Activated CD4-positive, alpha-beta T cell treated with anti-CD3 and anti-CD28 coated beads, Interleukin-2, amount 50 U/mL, for 24 hours (primary cell): Measurements from ENCODE around the gene AQP6.
"Not testable (repeated sequence)": the region's sequence is repeated elsewhere in the genome, so short reads cannot be mapped to it uniquely, and the experiment has no call there.

Experiments used
- DNase-seq, 2 donors: peaks; one replicate each; pipeline ENCODE4 v3.0.0-alpha.2; 2020; ENCODE audit warnings: low read depth in 1 of 2, low spot score in 1 of 2

AQP6 gene

DNA sequence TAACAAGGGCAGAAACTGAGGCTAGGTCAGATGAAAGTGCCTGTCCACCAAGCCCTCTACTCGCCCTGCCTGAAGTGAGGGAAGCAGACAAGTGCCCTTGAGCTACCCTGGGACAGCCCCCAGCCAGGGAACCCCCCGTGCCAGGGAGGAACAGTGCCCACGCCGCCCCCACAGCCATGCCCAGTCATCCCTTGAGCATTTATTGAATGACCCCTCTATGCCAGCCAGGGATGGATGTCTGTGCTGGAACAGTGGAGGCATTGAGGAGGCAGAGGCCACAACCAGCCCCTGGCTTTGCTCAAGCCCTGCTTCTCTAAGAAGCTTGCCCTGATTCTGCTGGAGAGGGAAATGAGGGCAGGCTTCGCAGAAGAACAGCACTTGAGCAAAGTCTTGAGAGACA, 3.7 kb upstream of the AQP6 start:
- no peak for DNase-seq

DNA sequence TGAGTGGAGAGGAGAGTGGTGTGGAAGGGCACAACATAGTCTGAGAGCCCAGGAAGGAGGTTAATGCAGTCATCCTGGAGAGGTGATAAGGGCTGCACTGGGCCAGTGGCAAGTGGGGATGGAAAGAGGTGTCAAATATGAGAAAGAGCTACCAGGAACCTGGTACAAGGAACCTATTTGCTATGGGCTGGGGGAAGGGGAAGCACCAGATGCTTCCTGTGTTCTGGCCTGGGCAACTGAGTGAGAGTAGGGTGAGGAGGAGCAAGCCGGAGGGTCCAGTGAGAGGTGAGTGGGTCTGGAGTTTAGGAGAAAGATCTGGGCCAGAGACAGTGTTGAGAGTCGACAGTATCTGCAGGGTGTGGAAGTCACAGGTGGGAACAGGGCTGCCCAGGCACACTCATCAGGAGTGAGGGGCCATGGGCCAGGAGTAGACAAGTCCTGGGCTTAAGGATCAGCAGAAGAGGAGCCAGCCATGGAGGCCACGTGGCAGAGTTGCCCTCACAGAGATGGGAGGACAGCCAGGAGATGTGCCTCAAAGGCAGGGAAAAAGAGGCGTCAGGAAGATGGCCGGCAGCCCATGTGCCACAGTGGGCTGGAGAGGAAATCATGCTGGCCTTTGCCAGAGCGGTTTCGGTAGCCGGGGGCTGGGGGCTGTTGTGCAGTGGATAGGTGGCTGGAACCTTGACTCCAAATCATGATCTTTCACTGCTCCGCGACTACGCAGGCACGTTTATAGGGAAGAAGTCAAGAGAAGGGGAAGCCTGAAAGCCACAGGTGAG, 2.9 kb upstream of the AQP6 start:
- DNase-seq, result no peak

DNA sequence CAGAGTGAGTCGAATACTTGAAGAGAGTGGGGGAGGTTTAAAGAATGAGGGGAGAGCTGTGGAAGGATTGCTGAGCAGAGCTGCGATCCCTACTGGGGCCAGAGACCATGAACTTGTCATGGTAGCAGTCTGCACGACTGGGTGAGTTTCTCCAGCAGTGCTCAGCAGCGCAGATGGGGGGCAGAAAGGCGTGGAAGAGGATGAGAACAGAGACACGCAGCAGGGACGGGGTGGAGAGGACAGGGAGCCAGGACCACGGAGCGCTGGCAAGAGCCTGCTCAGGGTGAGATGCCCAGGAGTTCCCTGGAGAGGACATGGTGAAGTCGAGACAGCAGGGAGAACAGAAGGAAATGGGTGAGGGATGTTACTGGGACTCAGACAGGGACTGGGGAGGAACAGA, 2.1 kb upstream of the AQP6 start:
- no peak for DNase-seq

DNA sequence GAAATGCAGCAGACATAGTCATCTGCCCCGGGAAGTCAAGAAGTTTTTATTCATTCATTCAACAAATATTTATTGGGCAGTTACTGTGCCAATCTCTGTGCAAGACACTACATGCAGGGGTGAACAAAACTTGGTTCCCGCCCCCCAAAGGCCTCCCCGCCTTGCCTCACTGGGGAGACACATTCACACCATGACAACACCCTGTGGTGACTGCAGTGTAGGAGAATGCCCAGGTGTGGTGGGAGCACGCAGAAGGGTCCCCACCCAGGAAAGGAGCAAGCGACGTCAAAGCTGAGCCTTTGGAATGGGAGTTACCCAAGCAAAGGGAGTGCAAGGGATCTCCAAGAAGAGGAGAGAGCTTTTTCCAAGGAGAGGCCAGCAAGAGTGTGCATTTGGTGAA, 1.6 kb upstream of the AQP6 start:
- no peak for DNase-seq

DNA sequence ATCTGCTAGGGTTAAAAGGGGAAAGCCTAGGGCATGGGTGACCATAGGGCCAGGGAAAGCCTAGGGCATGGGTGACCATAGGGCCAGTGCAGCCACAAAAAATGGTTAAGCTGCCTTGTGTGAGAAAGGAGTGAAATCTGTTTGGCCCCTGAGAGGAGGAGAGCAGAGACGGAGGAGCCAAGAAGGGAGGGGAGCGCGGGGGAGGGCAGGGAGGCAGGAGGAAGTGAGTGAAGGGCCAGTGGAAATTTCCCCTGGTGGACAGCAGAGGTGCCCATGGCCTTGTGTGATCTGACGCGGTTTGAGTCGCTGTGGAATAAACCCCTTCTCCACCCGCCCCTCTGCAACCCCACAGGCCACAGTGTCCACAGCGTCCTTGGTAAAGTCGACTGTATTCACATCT, 618 bp upstream of the AQP6 start:
- no peak for DNase-seq

DNA sequence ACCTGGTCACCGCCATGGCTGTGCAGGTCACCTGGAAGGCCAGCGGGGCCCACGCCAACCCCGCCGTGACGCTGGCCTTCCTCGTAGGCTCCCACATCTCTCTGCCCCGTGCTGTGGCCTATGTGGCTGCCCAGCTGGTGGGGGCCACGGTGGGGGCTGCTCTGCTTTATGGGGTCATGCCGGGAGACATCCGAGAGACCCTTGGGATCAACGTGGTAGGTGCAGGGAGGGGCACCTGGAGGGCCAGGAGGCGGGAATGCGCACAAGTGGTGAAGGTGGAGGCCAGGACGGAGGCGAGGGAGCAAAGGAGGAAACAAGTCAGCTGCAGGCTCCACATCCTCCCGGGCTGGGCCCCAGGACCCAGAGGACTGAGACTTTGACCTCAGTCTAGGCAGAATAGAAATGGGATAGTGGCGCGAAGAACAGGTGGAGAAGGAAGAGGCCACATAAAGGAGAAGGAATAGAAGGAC, 649 bp downstream of the AQP6 start:
- no peak for DNase-seq

DNA sequence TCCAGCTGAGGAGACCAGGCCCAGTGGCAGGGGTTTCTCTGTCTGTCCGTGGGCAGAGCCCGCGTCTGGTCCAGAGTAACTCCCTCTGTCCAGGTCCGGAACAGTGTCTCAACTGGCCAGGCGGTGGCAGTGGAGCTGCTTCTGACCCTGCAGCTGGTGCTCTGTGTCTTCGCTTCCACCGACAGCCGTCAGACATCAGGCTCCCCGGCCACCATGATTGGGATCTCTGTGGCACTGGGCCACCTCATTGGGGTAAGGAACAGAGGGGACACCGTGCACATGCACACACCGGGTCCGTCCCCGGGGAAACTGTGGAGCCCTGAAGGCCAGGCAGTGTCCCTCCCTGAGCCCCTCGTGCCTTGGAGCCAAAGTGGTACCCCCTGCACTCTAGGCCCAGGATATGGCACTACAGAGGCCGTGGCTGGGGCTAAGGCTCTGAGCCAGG, 1.5 kb downstream of the AQP6 start:
- no peak for DNase-seq

DNA sequence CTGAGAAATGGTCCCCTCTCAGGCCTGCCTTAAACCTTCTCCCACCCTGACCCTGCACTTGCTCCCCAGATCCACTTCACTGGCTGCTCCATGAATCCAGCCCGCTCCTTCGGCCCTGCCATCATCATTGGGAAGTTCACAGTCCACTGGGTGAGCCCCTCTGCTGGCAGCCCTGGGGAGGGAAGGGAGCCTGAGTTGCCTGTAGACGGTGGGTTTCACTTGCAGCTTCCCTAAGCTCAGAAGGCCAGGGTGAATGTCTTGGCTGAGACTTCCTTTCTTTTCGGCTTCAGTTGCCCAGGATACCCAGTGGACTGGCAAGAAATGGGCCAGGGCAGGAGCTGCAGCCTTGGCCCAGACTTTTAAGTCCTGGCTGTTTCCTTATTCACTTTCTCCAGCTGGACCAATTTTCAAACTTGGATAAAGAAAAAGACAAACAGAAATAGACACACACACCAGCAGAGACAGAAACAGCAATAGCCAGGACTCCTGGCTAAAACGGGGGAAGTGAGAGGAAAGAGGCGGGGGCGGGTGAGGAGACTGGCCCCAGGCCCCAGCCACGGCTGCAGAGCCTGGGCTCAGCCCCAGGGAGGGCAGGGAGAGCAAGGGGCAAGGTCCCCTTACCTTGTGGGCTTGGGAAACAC, 2.0 kb downstream of the AQP6 start:
- DNase-seq, result no peak

DNA sequence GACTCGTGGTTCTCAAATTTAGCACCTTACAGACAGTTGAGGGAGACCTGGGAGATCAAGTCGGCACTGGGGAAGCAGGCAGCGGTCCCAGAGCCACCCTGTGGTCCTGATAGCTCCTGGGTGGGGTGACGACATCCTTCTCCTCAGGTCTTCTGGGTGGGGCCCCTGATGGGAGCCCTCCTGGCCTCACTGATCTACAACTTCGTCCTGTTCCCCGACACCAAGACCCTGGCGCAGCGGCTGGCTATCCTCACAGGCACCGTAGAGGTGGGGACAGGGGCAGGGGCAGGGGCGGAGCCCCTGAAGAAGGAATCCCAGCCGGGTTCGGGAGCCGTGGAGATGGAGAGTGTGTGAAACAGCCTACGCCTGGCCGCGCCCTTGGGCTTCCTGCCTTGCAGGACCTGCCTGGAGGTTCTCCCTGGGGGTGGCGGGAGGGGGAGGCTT, 2.6 kb downstream of the AQP6 start:
- no peak for DNase-seq

DNA sequence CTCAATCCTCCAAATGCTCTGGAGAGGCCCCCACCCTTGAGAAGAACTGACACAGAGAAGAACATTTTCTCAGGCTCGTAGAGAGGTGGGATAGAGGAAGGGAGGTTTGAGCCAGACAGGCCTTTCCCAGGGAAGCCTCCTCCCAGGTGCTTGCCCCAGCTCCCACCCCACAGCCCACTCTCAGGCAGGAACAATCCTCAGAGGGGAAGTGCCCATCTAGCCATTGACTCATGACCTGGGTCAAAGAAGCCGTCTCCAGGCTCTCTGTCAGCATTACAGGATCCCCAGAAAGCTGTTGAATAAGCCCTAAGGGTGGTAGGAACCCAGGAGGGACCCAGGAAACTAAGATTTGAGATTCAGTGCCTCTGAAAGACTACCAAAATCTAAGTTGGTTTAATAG, 3.8 kb downstream of the AQP6 start:
- DNase-seq, result no peak

DNA sequence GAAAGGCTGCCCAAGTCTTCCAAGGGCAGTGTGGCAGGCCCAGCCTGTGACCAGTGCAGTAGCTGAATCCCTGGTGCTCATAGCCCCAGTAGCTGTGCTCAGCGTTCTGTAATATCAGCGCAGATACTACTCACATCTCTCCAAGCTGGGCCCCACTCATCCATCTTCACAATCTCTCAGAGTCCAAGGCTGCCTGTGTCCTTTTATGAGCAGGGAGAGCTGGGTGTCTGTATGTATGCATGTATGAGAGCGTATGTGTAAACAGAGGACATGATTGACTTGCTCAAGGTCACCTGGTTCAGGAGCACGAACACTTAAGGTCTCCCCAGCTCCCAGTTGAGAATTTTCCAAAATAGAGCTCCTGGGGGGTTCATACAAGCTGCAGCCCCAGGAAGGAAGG, 5.4 kb downstream of the AQP6 start:
- no peak for DNase-seq

DNA sequence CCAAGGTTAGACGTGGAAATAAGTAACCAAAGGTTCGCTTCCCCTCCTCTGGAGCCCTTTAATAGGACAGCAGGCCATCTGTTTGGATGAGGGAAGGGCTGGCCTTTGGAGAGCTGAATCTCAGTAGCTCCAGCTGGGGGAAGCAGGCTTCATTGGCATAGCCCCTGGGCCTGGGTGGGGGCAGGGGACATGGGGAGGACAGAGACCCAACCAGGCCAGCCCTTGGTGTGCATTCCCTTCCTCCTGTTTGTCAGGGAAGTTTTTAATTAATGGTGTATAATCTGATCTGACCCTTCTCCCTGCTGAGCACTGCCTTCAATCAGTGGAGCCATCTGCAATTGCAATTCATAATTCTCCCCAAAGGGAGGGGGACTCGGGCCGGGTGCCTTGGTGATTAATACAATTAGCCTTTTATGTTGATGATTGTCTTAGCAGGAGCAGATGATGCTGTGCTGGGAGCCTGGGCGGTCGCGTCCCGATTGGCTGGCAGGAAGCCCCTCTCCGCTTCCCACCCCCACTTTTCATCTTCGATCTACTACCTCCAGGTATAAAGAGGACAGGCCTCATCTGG, 6.4 kb downstream of the AQP6 start:
- no peak for DNase-seq

DNA sequence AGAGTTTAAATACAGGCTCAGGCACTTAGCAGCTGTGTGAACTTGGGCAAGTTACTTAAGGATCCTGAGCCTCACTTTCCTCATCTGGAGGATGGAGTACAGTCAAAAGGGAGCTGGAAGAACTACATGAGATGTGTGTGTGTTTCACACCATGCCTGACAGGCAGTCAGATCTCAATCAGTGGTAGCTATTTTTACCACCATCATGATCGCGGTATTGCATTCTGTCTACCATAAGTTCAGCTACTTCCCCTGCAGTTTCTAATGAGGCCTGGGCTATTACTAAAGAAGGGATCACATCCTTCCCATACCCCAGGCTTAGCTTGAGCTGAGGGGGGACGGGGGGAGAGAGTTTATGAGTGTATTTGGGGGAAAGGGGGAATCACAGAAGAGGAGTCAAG, 7.0 kb downstream of the AQP6 start:
- DNase-seq, result no peak

DNA sequence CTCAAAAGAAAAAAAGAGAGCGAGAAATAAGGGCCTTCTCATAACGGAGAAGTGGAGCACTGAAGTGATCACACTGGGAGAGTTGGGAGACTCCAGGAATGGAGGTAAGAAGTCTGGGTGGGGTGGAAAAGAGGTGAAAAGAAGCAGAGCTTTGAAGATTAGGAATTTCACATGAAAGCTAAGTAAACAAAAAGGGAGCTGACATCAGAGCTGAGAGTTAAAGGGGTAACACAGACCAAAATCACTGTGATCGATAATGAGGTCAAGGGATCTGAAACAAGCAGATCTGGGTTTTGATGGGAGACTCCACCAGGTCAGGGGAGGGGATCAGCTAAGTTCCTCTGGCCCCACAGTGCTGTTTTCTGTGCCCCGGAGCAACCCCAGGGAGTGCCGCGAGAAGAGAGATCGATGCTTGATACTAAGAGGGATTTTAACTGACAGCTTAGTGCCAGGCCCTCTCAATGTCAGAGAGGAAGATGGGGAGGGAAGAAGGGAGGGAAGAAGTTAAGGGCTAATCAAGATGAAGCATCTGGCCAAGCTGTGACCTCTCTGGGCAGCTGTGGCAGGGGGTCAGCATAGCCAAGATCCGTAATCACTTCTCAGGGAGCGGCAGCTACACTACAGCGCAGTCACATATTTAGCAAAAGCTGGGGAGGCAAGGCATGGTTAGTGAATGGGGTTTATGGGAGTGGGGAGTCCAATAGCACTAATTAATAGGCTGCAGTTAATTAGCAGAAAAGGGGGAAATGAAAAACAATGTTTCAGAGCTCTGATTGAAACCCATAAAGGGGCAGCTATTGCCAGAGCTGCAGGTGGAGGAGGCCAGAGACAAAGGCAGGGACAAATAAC, 8.0 kb downstream of the AQP6 start:
- no peak for DNase-seq

DNA sequence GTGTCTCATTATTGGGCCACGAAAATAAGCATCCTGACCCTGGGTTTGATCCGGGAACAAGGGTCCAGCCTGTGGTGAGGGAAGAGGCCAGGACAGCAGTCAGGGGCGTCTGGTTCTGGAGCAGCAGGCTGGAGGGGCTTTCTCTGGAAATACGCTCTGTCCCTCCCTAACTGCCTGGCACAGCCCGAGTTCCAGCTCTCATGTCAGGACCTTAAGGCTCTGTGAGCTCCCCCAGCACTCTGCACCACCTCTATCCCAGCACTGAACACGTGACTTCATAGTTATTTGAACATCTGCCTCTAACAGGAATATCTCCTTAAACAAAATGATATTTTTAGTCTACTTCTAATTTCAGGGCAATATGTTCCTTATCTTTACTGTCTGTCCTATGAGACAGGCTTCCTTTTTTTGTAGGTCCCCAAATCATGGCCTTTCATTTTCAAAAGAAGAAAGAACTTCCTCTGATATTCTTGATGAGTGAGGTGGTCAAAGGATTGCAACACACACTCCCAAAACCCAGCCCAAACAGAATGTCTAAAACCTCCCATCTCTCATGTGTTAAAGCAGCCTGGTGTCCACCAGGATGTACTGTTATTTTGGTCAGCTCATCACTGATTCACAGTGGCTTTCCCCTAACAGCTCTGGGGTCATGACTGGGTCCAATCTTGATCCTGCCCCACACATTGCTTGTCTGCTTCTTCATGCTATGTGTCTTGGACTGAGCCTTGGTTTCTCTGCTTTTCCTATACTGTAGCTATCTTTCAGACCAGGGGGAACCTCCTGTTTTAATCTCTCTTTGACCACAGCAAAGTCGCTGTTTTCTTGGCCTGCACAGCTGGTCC, 9.7 kb downstream of the AQP6 start:
- DNase-seq, result no peak

DNA sequence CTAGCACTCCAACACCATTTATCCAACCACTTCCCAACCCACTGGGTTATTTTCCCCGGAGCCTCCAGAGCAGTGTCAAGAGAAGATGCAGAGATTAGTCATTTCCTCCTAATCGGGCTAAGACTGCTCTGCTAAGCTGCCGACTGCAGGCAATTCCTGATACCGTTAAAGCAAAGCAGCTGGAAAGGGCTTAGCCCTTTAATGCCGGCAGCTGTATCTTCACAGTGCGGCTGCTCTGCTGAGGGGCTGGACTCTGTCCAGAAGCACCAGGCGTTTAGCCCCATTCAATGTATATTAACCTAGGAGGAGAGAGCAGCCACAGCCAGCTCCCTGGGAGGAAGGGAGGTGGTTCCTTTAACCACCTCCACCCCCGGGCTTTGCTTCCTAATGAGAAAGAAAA, 11.1 kb downstream of the AQP6 start:
- no peak for DNase-seq

DNA sequence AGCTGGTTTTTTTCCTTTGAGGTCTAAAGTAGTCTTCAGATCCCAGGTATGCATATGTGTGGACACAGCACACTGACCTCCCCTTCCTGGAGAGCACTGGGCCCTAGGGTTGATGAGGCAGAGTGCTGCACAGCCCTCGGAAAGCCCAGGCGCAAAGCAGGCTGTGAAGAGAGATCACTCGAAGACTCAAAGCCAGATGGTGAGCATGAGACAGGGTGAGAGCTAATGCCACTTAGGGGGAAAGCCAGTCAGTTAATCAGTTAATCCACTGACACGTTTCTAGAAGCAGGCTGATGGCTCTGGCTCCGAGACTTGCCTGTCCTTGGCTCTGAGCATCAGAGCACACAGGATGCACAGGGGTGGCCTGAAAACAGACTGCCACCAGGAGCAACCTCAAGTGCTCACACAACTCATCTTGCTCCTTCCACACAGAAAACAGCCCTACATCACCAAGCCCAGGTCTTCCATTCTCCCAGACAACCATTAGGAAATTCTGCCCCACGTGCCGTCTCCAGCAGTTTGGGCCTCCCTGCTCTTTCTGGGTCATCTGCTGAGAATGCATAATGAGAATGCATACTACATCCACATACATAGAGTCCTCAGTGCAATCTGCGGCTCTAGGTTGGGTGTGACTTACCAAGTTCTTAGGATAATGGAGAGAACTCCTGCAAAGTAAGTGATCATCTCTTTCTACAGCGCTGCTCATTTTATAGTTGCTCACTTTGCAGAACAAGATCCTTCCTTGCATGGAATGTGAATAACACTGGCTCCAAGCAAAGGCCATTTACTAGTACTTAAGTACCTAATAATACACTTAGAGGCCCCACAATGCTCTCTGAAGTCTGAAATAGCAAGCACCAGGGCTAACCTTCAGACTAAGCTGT, 12.0 kb downstream of the AQP6 start:
- DNase-seq, result no peak

DNA sequence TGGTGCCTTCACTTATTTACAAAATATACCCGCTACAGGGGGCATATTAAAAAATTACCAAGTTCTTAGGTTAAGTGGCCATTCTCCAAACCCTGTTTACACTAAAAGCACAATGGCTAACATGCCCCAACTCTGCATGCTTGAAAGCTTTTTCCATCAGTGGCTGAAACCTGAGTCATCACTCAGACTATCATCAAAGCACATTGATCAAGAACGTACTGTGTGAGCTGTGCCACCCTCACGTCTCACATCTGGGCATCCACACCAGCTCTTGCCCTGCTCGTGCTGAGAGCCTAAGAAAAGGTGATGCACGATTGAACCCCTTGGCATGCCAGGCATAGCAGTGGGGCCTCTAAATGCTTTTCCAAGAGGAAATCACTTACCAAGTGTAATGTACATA, 13.2 kb downstream of the AQP6 start:
- no peak for DNase-seq

DNA sequence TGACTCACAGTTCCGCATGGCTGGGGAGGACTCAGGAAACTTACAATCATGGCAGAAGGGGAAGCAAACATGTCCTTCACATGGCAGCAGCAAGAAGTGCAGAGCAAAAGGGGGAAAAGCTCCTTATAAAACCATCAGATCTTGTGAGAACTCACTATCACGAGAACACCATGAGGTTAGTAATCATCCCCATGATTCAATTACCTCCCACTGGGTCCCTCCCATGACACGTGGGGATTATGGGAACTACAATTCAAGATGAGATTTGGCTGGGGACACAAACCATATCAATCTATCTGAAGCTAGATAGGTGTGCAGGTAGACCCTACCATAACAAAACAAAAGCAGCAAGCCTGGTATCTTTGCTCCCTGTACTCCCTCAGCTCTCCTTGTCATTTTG, 13.7 kb downstream of the AQP6 start:
- DNase-seq, result not testable (repeated sequence)
